ENCODE data around the gene TRIM2. TPM values are rescaled to one million over a fixed set of nuclear protein-coding genes. Genes with fewer than 3 reads are reported as not detected.

The TRIM2 gene
- total RNA-seq, 2 experiments from 2014 or later: 1.9 to 3.4 TPM

DNA sequence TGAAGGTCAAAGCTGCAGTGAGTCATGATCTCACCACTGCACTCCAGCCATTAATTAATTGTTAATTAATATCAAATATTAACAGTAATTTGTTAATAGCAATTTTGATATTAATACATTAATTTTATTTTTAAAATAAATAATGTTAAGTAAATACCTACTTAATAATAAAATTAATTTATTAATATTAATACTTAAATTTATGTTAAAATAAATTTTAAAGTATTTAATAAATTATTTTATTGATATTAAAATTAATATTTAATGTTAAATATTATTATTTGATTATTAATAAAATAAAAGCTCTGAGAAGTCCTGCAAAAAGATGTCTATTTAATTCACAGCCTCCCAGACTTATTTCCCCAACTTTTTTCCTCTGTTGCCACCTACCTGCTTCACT, 25.1 kb upstream of the TRIM2 start:
- ATAC-seq (ENCODE audit: poor library complexity): no peak
- intact Hi-C loops (cut with DNase I, micrococcal nuclease): no loop called here
- H3K4me3 ChIP-seq (ENCODE audit: low read length): no peak overlapping the region
- no peak for DNase-seq
- TF ChIP-seq, protein P1, sequence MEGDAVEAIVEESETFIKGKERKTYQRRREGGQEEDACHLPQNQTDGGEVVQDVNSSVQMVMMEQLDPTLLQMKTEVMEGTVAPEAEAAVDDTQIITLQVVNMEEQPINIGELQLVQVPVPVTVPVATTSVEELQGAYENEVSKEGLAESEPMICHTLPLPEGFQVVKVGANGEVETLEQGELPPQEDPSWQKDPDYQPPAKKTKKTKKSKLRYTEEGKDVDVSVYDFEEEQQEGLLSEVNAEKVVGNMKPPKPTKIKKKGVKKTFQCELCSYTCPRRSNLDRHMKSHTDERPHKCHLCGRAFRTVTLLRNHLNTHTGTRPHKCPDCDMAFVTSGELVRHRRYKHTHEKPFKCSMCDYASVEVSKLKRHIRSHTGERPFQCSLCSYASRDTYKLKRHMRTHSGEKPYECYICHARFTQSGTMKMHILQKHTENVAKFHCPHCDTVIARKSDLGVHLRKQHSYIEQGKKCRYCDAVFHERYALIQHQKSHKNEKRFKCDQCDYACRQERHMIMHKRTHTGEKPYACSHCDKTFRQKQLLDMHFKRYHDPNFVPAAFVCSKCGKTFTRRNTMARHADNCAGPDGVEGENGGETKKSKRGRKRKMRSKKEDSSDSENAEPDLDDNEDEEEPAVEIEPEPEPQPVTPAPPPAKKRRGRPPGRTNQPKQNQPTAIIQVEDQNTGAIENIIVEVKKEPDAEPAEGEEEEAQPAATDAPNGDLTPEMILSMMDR (IDR thresholded peaks at IDR 0.05): no peak
- no peaks in the 10 kb centered on the region for H3K36me3 Mint-ChIP-seq (ENCODE audit: low read depth)
- H3K4me3 Mint-ChIP-seq: no peak overlapping the region
- no peaks in the 10 kb centered on the region for H3K27me3 Mint-ChIP-seq
- no peaks in the 10 kb centered on the region for H3K9me3 Mint-ChIP-seq
- no peaks in the 10 kb centered on the region for H3K9me3 ChIP-seq (ENCODE audit: control insufficient read depth in 1 of 2, insufficient read depth in 1 of 2, low read length in 2 of 2)
- H3K4me1 Mint-ChIP-seq (ENCODE audit: low read depth): no peaks in the 10 kb centered on the region
- H3K27me3 ChIP-seq (ENCODE audit: control insufficient read depth in 1 of 2, insufficient read depth in 2 of 2, low read length in 2 of 2): no peaks in the 10 kb centered on the region
- H3K36me3 ChIP-seq (ENCODE audit: insufficient read depth, low read length): no peaks in the 10 kb centered on the region
- H3K4me1 ChIP-seq (ENCODE audit: insufficient read depth, low read length): no peaks in the 10 kb centered on the region
- H3K27ac Mint-ChIP-seq: no peak overlapping the region
- ChIA-PET CTCF (interaction anchor here (0.5 kb wide), 1 partner anchor 20 kb away, joined by 3 read pairs; no protein-coding TSS in a partner anchor), POLR2A (interaction anchor here (0.6 kb wide), 1 partner anchor 508 kb away, joined by 3 read pairs; no protein-coding TSS in a partner anchor)
- no peak overlapping the region for H3K27ac ChIP-seq (ENCODE audit: low read depth in 1 of 2, low read length in 2 of 2)

GRCh38 chr4:153181293-153181692, 22.9 kb upstream of the TRIM2 start:
- Mint-ChIP-seq H3K9me3 (no peaks in the 10 kb centered on the region), H3K4me1 (ENCODE audit: low read depth) (no peaks in the 10 kb centered on the region), H3K36me3 (ENCODE audit: low read depth) (no peaks in the 10 kb centered on the region), H3K27ac (no peak overlapping the region), H3K27me3 (no peaks in the 10 kb centered on the region), H3K4me3 (no peak overlapping the region)
- POLR2A ChIA-PET: no interaction called here
- Histone ChIP-seq H3K9me3 (ENCODE audit: control insufficient read depth in 1 of 2, insufficient read depth in 1 of 2, low read length in 2 of 2) (no peaks in the 10 kb centered on the region), H3K36me3 (ENCODE audit: insufficient read depth, low read length) (no peaks in the 10 kb centered on the region), H3K4me3 (ENCODE audit: low read length) (no peak overlapping the region), H3K27ac (ENCODE audit: low read depth in 1 of 2, low read length in 2 of 2) (no peak overlapping the region), H3K27me3 (ENCODE audit: control insufficient read depth in 1 of 2, insufficient read depth in 2 of 2, low read length in 2 of 2) (no peaks in the 10 kb centered on the region), H3K4me1 (ENCODE audit: insufficient read depth, low read length) (no peaks in the 10 kb centered on the region)
- TF ChIP-seq, protein P1 (IDR thresholded peaks at IDR 0.05): no peak
- CTCF ChIA-PET: no interaction called here
- ATAC-seq (ENCODE audit: poor library complexity): no peak
- intact Hi-C loops (cut with DNase I, micrococcal nuclease): no loop called here
- no peak for DNase-seq

DNA sequence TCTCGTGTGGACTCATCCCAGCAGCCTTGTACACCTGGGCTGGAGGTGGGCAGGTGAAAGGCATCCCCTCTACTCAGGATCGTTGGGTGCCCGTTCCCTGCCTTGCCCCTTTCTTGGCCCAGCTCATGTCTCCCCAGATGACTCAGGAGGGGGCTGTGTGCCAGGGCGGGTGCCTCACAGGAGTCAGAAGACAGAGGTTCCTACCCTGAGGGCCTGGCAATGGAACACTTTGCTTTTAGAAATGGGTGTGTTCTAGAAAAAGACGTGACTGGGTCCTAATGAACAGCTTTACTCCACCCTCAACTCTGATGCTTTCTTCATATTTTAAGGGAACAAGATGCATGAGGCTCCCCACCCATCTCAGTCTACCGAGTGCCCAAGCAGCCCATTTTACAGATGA, 22.5 kb upstream of the TRIM2 start:
- Histone ChIP-seq H3K27ac (ENCODE audit: low read depth in 1 of 2, low read length in 2 of 2) (no peak overlapping the region), H3K9me3 (ENCODE audit: control insufficient read depth in 1 of 2, insufficient read depth in 1 of 2, low read length in 2 of 2) (no peaks in the 10 kb centered on the region), H3K27me3 (ENCODE audit: control insufficient read depth in 1 of 2, insufficient read depth in 2 of 2, low read length in 2 of 2) (no peaks in the 10 kb centered on the region), H3K4me3 (ENCODE audit: low read length) (no peak overlapping the region), H3K36me3 (ENCODE audit: insufficient read depth, low read length) (no peaks in the 10 kb centered on the region), H3K4me1 (ENCODE audit: insufficient read depth, low read length) (no peaks in the 10 kb centered on the region)
- intact Hi-C loops (cut with DNase I, micrococcal nuclease): no loop called here
- no peaks in the 10 kb centered on the region for H3K4me1 Mint-ChIP-seq (ENCODE audit: low read depth)
- no peaks in the 10 kb centered on the region for H3K9me3 Mint-ChIP-seq
- DNase-seq (no peak), ATAC-seq (ENCODE audit: poor library complexity) (no peak)
- TF ChIP-seq, protein P1 (IDR thresholded peaks at IDR 0.05): no peak
- no peaks in the 10 kb centered on the region for H3K36me3 Mint-ChIP-seq (ENCODE audit: low read depth)
- CTCF ChIA-PET: no interaction called here
- no peak overlapping the region for H3K4me3 Mint-ChIP-seq
- H3K27ac Mint-ChIP-seq: no peak overlapping the region
- POLR2A ChIA-PET: interaction anchor here (0.5 kb wide), 1 partner anchor 87 kb away, joined by 3 read pairs; no protein-coding TSS in a partner anchor
- no peaks in the 10 kb centered on the region for H3K27me3 Mint-ChIP-seq
